ENCODE data around the gene ZNF618. TPM values are rescaled to one million over a fixed set of nuclear protein-coding genes. Genes with fewer than 3 reads are reported as not detected.

ZNF618 gene
- total RNA-seq, 2 donors from 2014 or later: 11.9 to 17.1 TPM

GRCh38 chr9:114078781-114079156, 202.7 kb downstream of the ZNF618 start:
- Histone ChIP-seq H3K4me3 (no peak overlapping the region), H3K36me3 (replicated peaks in 1 of 2; ENCODE audit: insufficient read depth in 1 of 2, low read depth in 2 of 2) (no peaks in the 10 kb centered on the region), H3K4me1 (peaks cover 64% of the 10 kb centered on the region), H3K27me3 (no peaks in the 10 kb centered on the region), H3K9me3 (no peaks in the 10 kb centered on the region), H3K27ac (peak overlapping the region; percentile 10 to 72 (median 60))
- intact Hi-C loops (cut with DNase I): no loop called here
- TF ChIP-seq CTCF (IDR thresholded peaks at IDR 0.05) (no peak), POLR2A (IDR thresholded peaks at IDR 0.05) (no peak)
- ATAC-seq (no peak), DNase-seq (no peak)
- WGBS, 2 donors: 47 to 65% methylated on average over 7 of the region's 7 CpGs

GRCh38 chr9:114080195-114080772, 204.2 kb downstream of the ZNF618 start:
- 70% methylated on average over 5 of the region's 5 CpGs for WGBS, 2 donors
- H3K4me3 ChIP-seq: no peak overlapping the region
- no peak for DNase-seq
- intact Hi-C loops (cut with DNase I): no loop called here
- H3K27ac ChIP-seq: peak overlapping the region; percentile 67 to 85 (median 72)
- TF ChIP-seq POLR2A (IDR thresholded peaks at IDR 0.05) (no peak), CTCF (IDR thresholded peaks at IDR 0.05) (no peak)
- peak; percentile 9 for ATAC-seq
- no peaks in the 10 kb centered on the region for H3K27me3 ChIP-seq
- H3K9me3 ChIP-seq: no peaks in the 10 kb centered on the region
- H3K36me3 ChIP-seq (replicated peaks in 1 of 2; ENCODE audit: insufficient read depth in 1 of 2, low read depth in 2 of 2): no peaks in the 10 kb centered on the region
- H3K4me1 ChIP-seq: peaks cover 64% of the 10 kb centered on the region

GRCh38 chr9:114080773-114081440, 204.8 kb downstream of the ZNF618 start:
- no peaks in the 10 kb centered on the region for H3K36me3 ChIP-seq (replicated peaks in 1 of 2; ENCODE audit: insufficient read depth in 1 of 2, low read depth in 2 of 2)
- ATAC-seq (peak; percentile 74), DNase-seq (peak; percentile 71 to 86 (median 78))
- intact Hi-C loops (cut with DNase I): no loop called here
- peaks cover 60% of the 10 kb centered on the region for H3K4me1 ChIP-seq
- H3K4me3 ChIP-seq: no peak overlapping the region
- 17 to 33% methylated on average over 7 of the region's 7 CpGs for WGBS, 2 donors
- TF ChIP-seq CTCF (IDR thresholded peaks at IDR 0.05) (peak in 3 of 7 experiments; percentile 22 to 28 (median 23)), POLR2A (IDR thresholded peaks at IDR 0.05) (no peak)
- H3K27me3 ChIP-seq: no peaks in the 10 kb centered on the region
- peak overlapping the region; percentile 67 to 85 (median 72) for H3K27ac ChIP-seq
- H3K9me3 ChIP-seq: no peaks in the 10 kb centered on the region

GRCh38 chr9:114081441-114082016, 205.4 kb downstream of the ZNF618 start:
- ATAC-seq (no peak), DNase-seq (peak in 2 of 4 donors; percentile 26 to 51)
- intact Hi-C loops (cut with DNase I): no loop called here
- no peaks in the 10 kb centered on the region for H3K36me3 ChIP-seq (replicated peaks in 1 of 2; ENCODE audit: insufficient read depth in 1 of 2, low read depth in 2 of 2)
- WGBS, 2 donors: 10 to 17% methylated on average over 6 of the region's 6 CpGs
- H3K4me1 ChIP-seq: peaks cover 60% of the 10 kb centered on the region
- H3K9me3 ChIP-seq: no peaks in the 10 kb centered on the region
- H3K4me3 ChIP-seq: no peak overlapping the region
- no peaks in the 10 kb centered on the region for H3K27me3 ChIP-seq
- TF ChIP-seq CTCF (IDR thresholded peaks at IDR 0.05): no peak
- no peak for TF ChIP-seq POLR2A (IDR thresholded peaks at IDR 0.05)
- H3K27ac ChIP-seq: peak overlapping the region; percentile 67 to 85 (median 72)
